HCT116 (cell line): ENCODE results near the gene DNAJC16.

Experiments used
- CBX3 ChIP-seq: IDR thresholded peaks from 2 replicates; pipeline ENCODE4 v1.6.1; 2012; ENCODE audit warnings: low read depth
- ELF1 ChIP-seq: IDR thresholded peaks from 2 replicates; pipeline ENCODE4 v1.6.1; 2012; ENCODE audit warnings: low read depth, borderline replicate concordance
- FOSL1 ChIP-seq: IDR thresholded peaks from 2 replicates; pipeline ENCODE4 v1.6.1; 2012; ENCODE audit warnings: low read depth
- JUND ChIP-seq: IDR thresholded peaks from 2 replicates; pipeline ENCODE4 v1.6.1; 2012
- POLR2A ChIP-seq: IDR thresholded peaks from 2 replicates; pipeline ENCODE4 v1.7.0; 2011; ENCODE audit warnings: borderline replicate concordance; ENCODE audit not compliant: insufficient read depth, insufficient read length; ENCODE audit errors: extremely low read depth
- POLR2AphosphoS5 ChIP-seq: IDR thresholded peaks from 2 replicates; pipeline ENCODE4 v1.6.1; 2011; ENCODE audit warnings: mild to moderate bottlenecking, low read depth, low read length, moderate library complexity
- SRF ChIP-seq: IDR thresholded peaks from 2 replicates; pipeline ENCODE4 v1.6.1; 2012; ENCODE audit warnings: low read depth
- TF ChIP-seq, protein P1 (sequence below): IDR thresholded peaks from 2 replicates; pipeline ENCODE4 v1.6.1; 2012; ENCODE audit warnings: low read depth
- TF ChIP-seq, protein P2 (sequence below), 3 experiments: fragments of 200-600 bp in 1 of 3; sonication (generic) in 1 of 3; IDR thresholded peaks in 2 of 3; conservative IDR thresholded peaks in 1 of 3; 2 replicates each; pipeline ENCODE4 v1.5.1; 2012 to 2017; ENCODE audit warnings: low read depth in 2 of 3, low read length in 2 of 3, antibody characterized with exemption in 1 of 3, borderline replicate concordance in 1 of 3, control low read depth in 1 of 3, mild to moderate bottlenecking in 1 of 3, mixed read lengths in 1 of 3, mixed run types in 1 of 3, moderate library complexity in 1 of 3; ENCODE audit not compliant: insufficient read depth in 1 of 3

DNA sequence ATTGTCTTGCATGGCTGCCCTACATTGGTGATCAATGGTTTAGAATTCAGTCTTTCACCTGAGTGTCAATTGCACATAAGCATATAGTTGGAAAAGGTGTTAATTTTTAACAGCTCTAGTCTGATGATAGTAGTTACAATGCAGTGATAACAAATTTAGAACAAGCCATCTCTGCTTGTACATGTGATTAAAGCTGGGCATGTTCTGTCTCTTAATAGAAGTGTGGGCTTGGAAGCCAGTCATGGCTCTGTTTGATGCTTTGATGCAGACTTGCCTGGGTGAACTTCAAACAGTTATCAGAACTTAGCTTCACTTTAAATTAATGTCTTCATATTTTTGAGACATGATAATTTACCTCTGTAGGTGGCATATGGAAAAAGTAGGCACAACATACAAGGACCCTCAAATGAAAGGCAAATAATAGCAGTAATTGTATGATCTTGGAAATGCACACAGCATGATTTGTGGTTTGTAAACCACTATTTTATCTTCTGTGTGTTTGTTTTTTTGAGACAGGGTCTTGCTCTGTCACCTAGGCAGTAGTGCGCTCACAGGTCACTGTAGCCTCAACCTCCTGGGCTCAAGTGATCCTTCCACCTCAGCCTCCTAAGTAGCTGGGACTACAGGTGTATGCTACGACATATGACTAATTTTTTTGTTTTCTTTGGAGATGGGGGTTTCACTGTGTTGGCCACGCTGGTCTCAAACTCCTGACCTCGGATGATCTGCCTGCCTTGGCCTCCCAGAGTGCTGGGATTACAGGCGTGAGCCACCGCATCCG is 94.4 kb downstream of the DNAJC16 start:
- TF ChIP-seq, protein P1, sequence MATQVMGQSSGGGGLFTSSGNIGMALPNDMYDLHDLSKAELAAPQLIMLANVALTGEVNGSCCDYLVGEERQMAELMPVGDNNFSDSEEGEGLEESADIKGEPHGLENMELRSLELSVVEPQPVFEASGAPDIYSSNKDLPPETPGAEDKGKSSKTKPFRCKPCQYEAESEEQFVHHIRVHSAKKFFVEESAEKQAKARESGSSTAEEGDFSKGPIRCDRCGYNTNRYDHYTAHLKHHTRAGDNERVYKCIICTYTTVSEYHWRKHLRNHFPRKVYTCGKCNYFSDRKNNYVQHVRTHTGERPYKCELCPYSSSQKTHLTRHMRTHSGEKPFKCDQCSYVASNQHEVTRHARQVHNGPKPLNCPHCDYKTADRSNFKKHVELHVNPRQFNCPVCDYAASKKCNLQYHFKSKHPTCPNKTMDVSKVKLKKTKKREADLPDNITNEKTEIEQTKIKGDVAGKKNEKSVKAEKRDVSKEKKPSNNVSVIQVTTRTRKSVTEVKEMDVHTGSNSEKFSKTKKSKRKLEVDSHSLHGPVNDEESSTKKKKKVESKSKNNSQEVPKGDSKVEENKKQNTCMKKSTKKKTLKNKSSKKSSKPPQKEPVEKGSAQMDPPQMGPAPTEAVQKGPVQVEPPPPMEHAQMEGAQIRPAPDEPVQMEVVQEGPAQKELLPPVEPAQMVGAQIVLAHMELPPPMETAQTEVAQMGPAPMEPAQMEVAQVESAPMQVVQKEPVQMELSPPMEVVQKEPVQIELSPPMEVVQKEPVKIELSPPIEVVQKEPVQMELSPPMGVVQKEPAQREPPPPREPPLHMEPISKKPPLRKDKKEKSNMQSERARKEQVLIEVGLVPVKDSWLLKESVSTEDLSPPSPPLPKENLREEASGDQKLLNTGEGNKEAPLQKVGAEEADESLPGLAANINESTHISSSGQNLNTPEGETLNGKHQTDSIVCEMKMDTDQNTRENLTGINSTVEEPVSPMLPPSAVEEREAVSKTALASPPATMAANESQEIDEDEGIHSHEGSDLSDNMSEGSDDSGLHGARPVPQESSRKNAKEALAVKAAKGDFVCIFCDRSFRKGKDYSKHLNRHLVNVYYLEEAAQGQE = no peak
- TF ChIP-seq ELF1 = no peak
- TF ChIP-seq, protein P2, sequence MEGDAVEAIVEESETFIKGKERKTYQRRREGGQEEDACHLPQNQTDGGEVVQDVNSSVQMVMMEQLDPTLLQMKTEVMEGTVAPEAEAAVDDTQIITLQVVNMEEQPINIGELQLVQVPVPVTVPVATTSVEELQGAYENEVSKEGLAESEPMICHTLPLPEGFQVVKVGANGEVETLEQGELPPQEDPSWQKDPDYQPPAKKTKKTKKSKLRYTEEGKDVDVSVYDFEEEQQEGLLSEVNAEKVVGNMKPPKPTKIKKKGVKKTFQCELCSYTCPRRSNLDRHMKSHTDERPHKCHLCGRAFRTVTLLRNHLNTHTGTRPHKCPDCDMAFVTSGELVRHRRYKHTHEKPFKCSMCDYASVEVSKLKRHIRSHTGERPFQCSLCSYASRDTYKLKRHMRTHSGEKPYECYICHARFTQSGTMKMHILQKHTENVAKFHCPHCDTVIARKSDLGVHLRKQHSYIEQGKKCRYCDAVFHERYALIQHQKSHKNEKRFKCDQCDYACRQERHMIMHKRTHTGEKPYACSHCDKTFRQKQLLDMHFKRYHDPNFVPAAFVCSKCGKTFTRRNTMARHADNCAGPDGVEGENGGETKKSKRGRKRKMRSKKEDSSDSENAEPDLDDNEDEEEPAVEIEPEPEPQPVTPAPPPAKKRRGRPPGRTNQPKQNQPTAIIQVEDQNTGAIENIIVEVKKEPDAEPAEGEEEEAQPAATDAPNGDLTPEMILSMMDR (IDR thresholded peaks at IDR 0.05 in 2 of 3, conservative IDR thresholded peaks at IDR 0.05 in 1 of 3; ENCODE audit: borderline replicate concordance in 1 of 3, insufficient read depth in 1 of 3, low read depth in 2 of 3, low read length in 2 of 3) = no peak
- TF ChIP-seq SRF = no peak
- TF ChIP-seq JUND = no peak
- no peak for TF ChIP-seq POLR2A
- TF ChIP-seq FOSL1 = no peak
- TF ChIP-seq POLR2AphosphoS5 = no peak
- TF ChIP-seq CBX3 = no peak
